Activated naive CD4-positive, alpha-beta T cell treated with anti-CD3 and anti-CD28 coated beads for 36 hours (primary cell): Measurements from ENCODE around the gene SPATA24. TPM values are rescaled to one million over a fixed set of nuclear protein-coding genes. Genes with fewer than 3 reads are reported as not detected.
"Not testable (repeated sequence)": the region's sequence is repeated elsewhere in the genome, so short reads cannot be mapped to it uniquely, and the experiment has no call there.

Source experiments
- CTCF ChIA-PET: fragments of 350-600 bp; sonication (Branson Sonifier 250); formaldehyde crosslinking; loops from one replicate; lab custom pipeline; 2021; ENCODE audit warnings: antibody characterized with exemption; lab: Charles Lee
- DNase-seq: peaks from one replicate; pipeline ENCODE4 v3.0.0-alpha.2; 2020
- H3K27ac Mint-ChIP-seq: one replicate; pipeline ENCODE4 v1.8.0; 2021; ENCODE audit warnings: mild to moderate bottlenecking, mixed read lengths
- H3K27me3 Mint-ChIP-seq: one replicate; pipeline ENCODE4 v1.8.0; 2021; ENCODE audit warnings: low read depth, mixed read lengths
- H3K36me3 Mint-ChIP-seq: one replicate; pipeline ENCODE4 v1.8.0; 2021; ENCODE audit warnings: low read depth, mixed read lengths
- H3K4me1 Mint-ChIP-seq: one replicate; pipeline ENCODE4 v1.8.0; 2021; ENCODE audit warnings: low read depth, mixed read lengths
- H3K4me3 Mint-ChIP-seq: one replicate; pipeline ENCODE4 v1.8.0; 2021; ENCODE audit warnings: mild to moderate bottlenecking, moderate library complexity, mixed read lengths
- H3K9me3 Mint-ChIP-seq: one replicate; pipeline ENCODE4 v1.8.0; 2021; ENCODE audit warnings: mixed read lengths
- intact Hi-C: fragments of 100-400 bp; cut with micrococcal nuclease; formaldehyde crosslinking; loops from one replicate; pipeline ENCODE4 v1.15.1; 2023
- total RNA-seq, 2 experiments: library from RNA; stranded (reverse); gene quantifications; one replicate each; pipeline ENCODE4 v1.2.3, GENCODE V29; 2021

The SPATA24 gene
- total RNA-seq = 1 to 10 TPM; 6.0 to 7.4 TPM

- intact Hi-C loops = loop anchor here (1.0 to 5.0 kb wide), 13 partner anchors 10 to 937 kb away; partner anchors contain the start of genes DNAJC18, EGR1, ETF1 and HSPA9
- Mint-ChIP-seq H3K36me3 (no peaks in the 10 kb centered on the region), H3K27me3 (no peaks in the 10 kb centered on the region), H3K4me1 (peaks cover 37% of the 10 kb centered on the region), H3K9me3 (no peaks in the 10 kb centered on the region), H3K27ac (peak within 1 kb of the TSS; percentile 100), H3K4me3 (peak within 1 kb of the TSS; percentile 93)
- CTCF ChIA-PET = interaction anchor here (1.1 to 1.9 kb wide), 7 partner anchors 9 to 565 kb away, joined by 3 to 10 read pairs (median 3); partner anchors contain the start of gene PROB1
- DNase-seq = peak; percentile 99
These were observed at the start of gene SPATA24 for GRCh38 chr5:139403787-139404483. Gene SPATA24 (minus strand): TSS chr5:139404089. CDS start chr5:139404060, 29 bp downstream.

- Mint-ChIP-seq H3K27ac (no peak overlapping the region), H3K27me3 (no peaks in the 10 kb centered on the region), H3K9me3 (peaks cover 3% of the 10 kb centered on the region), H3K4me3 (no peak overlapping the region), H3K4me1 (peaks cover 38% of the 10 kb centered on the region), H3K36me3 (peaks cover 3% of the 10 kb centered on the region)
- CTCF ChIA-PET = no interaction called here
- DNase-seq = no peak
- intact Hi-C loops = no loop called here
These were observed 48.2 kb upstream of the SPATA24 start for GRCh38 chr5:139451878-139452660.

- Mint-ChIP-seq H3K36me3 (peaks cover 7% of the 10 kb centered on the region), H3K4me3 (no peak overlapping the region), H3K4me1 (peaks cover 40% of the 10 kb centered on the region), H3K9me3 (peaks cover 8% of the 10 kb centered on the region), H3K27ac (no peak overlapping the region), H3K27me3 (no peaks in the 10 kb centered on the region)
- intact Hi-C loops = no loop called here
- DNase-seq = no peak
- CTCF ChIA-PET = no interaction called here
These were observed 47.3 kb upstream of the SPATA24 start for GRCh38 chr5:139451176-139451575.

GRCh38 chr5:139446956-139447779, 43.3 kb upstream of the SPATA24 start:
- Mint-ChIP-seq H3K4me3 (no peak overlapping the region), H3K27ac (peak overlapping the region; percentile 97), H3K36me3 (peaks cover 7% of the 10 kb centered on the region), H3K9me3 (peaks cover 8% of the 10 kb centered on the region), H3K4me1 (peaks cover 63% of the 10 kb centered on the region), H3K27me3 (no peaks in the 10 kb centered on the region)
- CTCF ChIA-PET = interaction anchor here (0.7 to 2.1 kb wide), 6 partner anchors 8 to 35 kb away, joined by 3 to 12 read pairs (median 4); partner anchors contain the start of genes DNAJC18 and STING1
- intact Hi-C loops = loop anchor here (1.0 kb wide), 7 partner anchors 8 to 189 kb away; partner anchors contain the start of genes DNAJC18, SPATA24 and STING1
- DNase-seq = peak; percentile 68

- DNase-seq = no peak
- CTCF ChIA-PET = interaction anchor here (1.2 to 3.6 kb wide), 3 partner anchors 23 to 69 kb away, joined by 3 to 16 read pairs (median 11); no protein-coding TSS in a partner anchor
- Mint-ChIP-seq H3K27ac (peak overlapping the region; percentile 97), H3K36me3 (peaks cover 7% of the 10 kb centered on the region), H3K4me3 (no peak overlapping the region), H3K27me3 (no peaks in the 10 kb centered on the region), H3K4me1 (peaks cover 63% of the 10 kb centered on the region), H3K9me3 (peaks cover 8% of the 10 kb centered on the region)
- intact Hi-C loops = no loop called here
These were observed 41.7 kb upstream of the SPATA24 start for GRCh38 chr5:139445325-139446170.

GRCh38 chr5:139443831-139444453, 40.1 kb upstream of the SPATA24 start:
- Mint-ChIP-seq H3K9me3 (peaks cover 8% of the 10 kb centered on the region), H3K36me3 (peaks cover 7% of the 10 kb centered on the region), H3K27me3 (no peaks in the 10 kb centered on the region), H3K4me1 (peaks cover 69% of the 10 kb centered on the region), H3K27ac (peak overlapping the region; percentile 80), H3K4me3 (no peak overlapping the region)
- intact Hi-C loops = no loop called here
- CTCF ChIA-PET = interaction anchor here (2.8 to 3.6 kb wide), 2 partner anchors 21 to 70 kb away, joined by 11 to 16 read pairs; no protein-coding TSS in a partner anchor
- no peak for DNase-seq

GRCh38 chr5:139440416-139440815, 36.5 kb upstream of the SPATA24 start:
- DNase-seq, H3K36me3 Mint-ChIP-seq, H3K27ac Mint-ChIP-seq, H3K27me3 Mint-ChIP-seq, intact Hi-C loops, H3K4me3 Mint-ChIP-seq, H3K9me3 Mint-ChIP-seq: not testable (repeated sequence)
- H3K4me1 Mint-ChIP-seq = peaks cover 51% of the 10 kb centered on the region
- CTCF ChIA-PET = interaction anchor here (1.0 to 1.4 kb wide), 2 partner anchors 18 to 20 kb away, joined by 3 to 7 read pairs; no protein-coding TSS in a partner anchor

- no peaks in the 10 kb centered on the region for H3K27me3 Mint-ChIP-seq
- peak; percentile 94 for DNase-seq
- peaks cover 42% of the 10 kb centered on the region for H3K4me1 Mint-ChIP-seq
- CTCF ChIA-PET = interaction anchor here (0.8 to 3.6 kb wide), 8 partner anchors 9 to 78 kb away, joined by 3 to 26 read pairs (median 6); no protein-coding TSS in a partner anchor
- H3K27ac Mint-ChIP-seq = peak within 1 kb of the TSS; percentile 98
- intact Hi-C loops = loop anchor here (1.0 to 2.0 kb wide), 5 partner anchors 8 to 124 kb away; partner anchors contain the start of genes SPATA24 and STING1
- H3K36me3 Mint-ChIP-seq = peaks cover 6% of the 10 kb centered on the region
- H3K4me3 Mint-ChIP-seq = peak within 1 kb of the TSS; percentile 95
- H3K9me3 Mint-ChIP-seq = no peaks in the 10 kb centered on the region
These were observed 35.4 kb upstream of the SPATA24 start, which contains the start of gene DNAJC18 for GRCh38 chr5:139439013-139439903. Gene DNAJC18 (minus strand): TSS chr5:139439525. CDS start chr5:139439445, 80 bp downstream.

- DNase-seq = no peak
- Mint-ChIP-seq H3K27ac (peak overlapping the region; percentile 51), H3K4me1 (peaks cover 36% of the 10 kb centered on the region), H3K36me3 (peaks cover 6% of the 10 kb centered on the region), H3K4me3 (peak overlapping the region; percentile 95), H3K27me3 (no peaks in the 10 kb centered on the region), H3K9me3 (no peaks in the 10 kb centered on the region)
- intact Hi-C loops = loop anchor here (1.0 to 2.0 kb wide), 5 partner anchors 9 to 124 kb away; partner anchors contain the start of genes SPATA24 and STING1
- CTCF ChIA-PET = interaction anchor here (1.1 to 3.6 kb wide), 7 partner anchors 9 to 79 kb away, joined by 3 to 26 read pairs (median 5); no protein-coding TSS in a partner anchor
These were observed 34.8 kb upstream of the SPATA24 start for GRCh38 chr5:139438707-139439012.

- CTCF ChIA-PET = interaction anchor here (0.6 to 1.7 kb wide), 4 partner anchors 8 to 46 kb away, joined by 3 to 5 read pairs (median 4); partner anchors contain the start of gene STING1
- Mint-ChIP-seq H3K36me3 (peaks cover 6% of the 10 kb centered on the region), H3K27me3 (no peaks in the 10 kb centered on the region), H3K9me3 (no peaks in the 10 kb centered on the region), H3K27ac (no peak overlapping the region), H3K4me1 (peaks cover 36% of the 10 kb centered on the region), H3K4me3 (no peak overlapping the region)
- DNase-seq = no peak
- intact Hi-C loops = no loop called here
These were observed 31.8 kb upstream of the SPATA24 start for GRCh38 chr5:139435676-139436075.
